HG03460 (cell line): ENCODE results near the gene PRRT1.
"Not testable (repeated sequence)": the region's sequence is repeated elsewhere in the genome, so short reads cannot be mapped to it uniquely, and the experiment has no call there.

ENCODE experiments used
- ATAC-seq: cut with Tn5 transposase; IDR thresholded peaks from one replicate; pipeline ENCODE4 v1.9.1; 2021; ENCODE audit not compliant: unreplicated experiment

The PRRT1 gene

DNA sequence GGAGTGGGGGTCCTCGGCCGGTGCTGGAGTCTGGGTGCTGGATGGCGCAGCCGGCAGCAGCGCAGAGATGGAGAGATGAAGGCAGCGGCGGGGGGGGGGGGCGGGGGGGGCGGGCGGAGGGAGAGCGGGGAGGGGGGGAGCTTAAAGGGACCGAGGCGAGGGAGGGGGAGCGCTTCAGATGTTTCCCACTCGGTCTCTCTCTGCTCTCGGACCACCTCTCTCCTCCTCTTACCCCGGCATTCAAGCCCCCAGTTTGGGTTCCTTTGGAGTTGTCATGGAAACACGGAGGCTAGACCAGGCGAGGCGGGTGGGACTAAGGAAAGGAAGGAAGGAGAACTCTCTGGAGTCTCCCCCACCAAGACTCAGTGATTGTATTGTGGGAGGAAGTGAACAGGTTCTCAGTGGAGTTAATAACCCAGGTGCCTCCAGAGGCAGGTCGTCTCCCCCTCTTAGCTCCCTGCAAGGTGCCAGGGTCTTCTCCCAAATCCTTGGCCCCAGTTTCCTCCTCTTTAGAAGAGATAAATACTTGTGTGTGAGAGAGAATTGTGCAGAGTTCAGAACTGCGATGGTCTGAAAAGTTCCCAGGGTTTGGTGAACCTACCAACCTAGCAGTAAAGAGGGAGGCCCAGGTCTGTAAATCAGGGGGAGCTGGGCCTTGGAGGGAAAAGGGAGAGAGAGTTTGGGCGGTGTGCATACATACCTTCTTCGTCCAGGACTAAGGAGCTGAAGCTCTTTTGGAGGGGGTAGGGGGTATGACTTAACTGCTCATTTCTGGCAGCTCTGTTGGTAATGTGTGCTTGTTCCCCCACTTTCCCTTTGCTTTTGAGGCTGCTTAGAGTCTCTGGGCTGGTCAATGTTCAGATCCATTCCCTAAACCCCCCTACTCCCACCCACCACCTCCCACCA is at the start of gene PRRT1:
TSS of gene PRRT1 (minus strand) at position 77 of the 906 bp plus-strand sequence. CDS start 112 bp downstream, outside the sequence.
- no peak for ATAC-seq

DNA sequence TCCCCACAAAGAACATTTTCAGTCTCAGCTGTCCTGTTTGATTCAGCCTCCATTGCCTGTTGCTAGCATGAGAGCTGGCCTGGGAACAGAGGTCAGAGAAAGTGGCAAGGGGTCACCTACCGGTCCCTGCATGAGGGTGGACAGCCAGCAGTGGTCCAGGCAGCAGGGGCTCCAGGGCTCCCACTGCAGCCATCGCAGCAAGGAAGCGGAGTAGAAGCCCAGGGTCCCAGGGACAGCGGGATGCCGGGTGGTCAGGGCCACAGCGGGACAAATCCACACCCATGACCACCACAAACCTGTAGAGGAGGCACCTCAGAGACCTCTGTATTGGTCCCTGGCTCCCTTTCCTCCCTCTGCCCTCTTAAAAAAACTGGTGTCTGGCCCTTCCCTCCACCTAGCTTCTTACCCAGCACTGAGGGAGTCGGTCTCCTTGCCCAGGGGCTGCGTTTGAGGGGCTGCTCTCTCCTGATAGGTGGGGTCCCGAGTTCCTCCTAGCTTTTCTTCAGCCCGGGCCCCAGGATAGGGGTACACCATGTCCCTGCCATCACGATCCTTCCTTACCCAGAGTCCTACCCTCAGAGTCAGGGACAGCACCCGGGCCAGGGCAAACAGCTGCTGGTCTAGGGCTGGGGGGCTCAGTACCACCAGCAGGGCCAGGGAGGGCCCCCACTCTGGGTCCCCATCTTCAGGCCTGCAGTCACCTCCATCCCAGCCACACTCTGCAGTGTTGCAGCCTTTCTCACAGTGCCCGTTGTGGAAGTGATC is 49.2 kb upstream of the PRRT1 start:
- ATAC-seq = no peak

DNA sequence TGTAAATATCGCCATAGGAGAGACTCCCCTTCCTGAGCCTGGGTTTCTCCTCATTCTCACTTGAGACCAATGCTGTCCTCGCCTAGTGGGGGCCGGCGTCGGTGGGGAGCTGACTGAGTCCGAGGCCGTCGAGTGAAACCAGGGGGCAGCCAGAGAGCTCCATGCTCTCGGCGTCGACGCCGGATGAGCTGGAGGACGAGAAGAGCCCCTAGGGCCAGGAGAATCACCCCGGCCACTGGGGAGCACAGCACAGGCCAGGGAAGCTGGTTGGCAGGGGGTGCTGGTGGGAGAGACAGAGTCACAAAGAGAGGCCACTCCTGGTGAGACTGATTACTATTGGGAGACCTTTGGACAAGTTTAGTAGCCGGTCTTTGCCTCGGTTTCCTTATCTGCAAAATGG is 47.1 kb upstream of the PRRT1 start:
- no peak for ATAC-seq

DNA sequence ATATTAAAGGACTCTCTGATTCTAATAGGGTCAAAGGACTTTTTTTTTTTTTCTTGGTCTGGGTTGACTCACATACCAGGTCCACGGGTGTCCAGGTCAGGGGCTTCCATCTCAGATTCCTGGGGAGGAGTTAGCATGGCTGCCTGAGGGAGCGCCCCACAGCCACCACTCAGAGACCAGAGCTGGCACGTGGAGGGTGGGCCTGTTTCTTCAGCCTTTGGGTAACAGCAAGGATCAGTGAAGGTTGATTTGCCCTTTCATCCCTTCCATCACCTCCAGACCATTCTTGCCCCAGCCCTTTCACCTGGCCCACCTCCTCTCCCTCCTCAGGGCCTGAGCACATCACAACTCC is 46.6 kb upstream of the PRRT1 start:
- ATAC-seq = no peak

DNA sequence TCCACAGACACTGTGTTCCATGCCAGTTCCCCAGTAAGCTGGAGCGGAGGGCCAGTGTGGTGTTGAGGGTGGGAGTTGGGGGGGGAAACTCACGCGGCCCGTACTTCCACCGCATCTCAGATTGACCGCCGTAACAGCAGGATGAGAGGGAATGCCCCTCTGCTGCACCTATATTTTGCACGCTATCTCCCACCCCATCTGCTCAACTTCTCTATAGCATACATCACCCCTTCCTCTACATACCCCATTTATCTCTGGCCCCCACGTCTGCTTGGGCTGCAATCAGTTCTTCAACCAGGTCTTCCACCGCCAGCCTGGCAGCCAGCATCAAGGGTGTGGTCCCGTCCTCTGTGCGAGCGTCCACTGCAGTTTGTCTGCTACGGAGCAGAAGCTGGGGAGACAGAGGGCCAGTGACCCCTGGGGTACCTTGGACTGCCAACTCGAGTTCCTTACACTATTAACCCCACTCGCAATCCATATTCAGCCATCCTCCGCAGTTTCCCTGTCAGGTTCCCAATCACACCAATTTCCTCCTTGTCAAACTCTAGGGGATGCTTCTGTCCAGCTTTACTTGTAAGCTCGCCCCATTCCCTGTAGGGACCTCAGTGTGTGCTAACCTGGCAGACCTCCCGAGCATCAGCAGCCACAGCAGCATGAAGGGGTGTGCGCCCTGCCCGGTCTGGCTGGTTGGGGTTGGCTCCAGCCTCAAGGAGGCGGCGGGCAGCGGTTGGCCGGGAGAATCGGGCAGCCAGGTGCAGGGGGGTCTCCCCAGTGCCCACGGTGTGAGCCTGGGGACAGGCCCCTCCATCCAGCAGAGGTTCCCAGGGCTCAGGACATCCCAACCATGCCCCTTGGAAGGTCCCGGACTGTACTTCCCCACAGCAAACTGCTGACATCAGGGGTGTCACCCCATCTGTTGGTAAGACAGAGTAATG is 45.2 kb upstream of the PRRT1 start:
- no peak for ATAC-seq

DNA sequence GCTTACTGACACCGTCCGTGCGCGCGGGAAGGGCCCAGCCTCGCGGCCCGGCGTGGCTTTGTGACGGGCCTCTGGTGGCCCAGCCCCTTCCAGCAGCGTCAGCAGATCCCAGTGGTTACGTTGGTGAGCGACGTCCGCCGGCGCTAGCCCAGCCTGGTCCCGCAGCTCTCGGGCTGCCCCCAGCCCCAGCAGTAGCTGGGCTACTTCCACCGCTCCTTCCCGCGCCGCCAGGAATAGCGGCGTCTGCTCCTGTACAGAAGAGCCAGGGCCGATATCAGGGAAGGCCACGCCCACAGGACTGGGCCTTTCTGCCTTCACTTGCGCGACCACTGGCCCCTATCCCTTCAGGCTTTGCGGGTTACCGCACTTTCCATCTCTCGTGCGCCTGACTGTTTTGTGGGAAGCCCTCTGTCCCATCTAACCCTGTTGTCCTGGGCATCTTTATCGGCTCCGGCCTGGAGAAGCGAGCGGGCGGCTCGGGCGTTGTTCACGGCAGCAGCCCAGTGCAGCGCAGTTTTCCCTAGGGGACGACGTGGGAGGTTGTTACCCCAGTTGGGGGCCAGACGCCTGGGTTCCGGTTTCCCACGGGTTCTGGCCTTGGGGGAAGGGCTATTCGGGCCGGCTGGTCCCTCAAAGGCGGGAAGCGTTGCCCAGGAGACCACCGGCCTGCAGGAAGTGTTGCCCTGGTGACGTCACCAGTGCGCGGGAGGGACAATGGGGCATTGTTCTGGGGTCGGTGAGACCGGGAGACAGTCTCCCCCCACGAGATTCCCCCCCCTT is 44.4 kb upstream of the PRRT1 start:
- peak; percentile 68 for ATAC-seq

DNA sequence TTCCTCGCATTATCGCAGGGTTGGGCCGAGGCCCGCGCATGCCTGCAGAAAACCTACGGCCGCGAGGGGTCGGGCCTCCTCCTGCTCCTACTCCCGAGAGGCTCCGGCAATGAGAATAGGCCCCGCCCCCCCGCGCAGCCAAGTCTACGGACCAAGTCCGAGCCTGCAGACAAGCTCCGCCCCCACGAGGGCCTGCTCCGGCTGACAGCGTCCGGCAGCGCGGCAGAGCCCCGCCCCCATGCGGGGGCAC is 43.8 kb upstream of the PRRT1 start:
- ATAC-seq = no peak

DNA sequence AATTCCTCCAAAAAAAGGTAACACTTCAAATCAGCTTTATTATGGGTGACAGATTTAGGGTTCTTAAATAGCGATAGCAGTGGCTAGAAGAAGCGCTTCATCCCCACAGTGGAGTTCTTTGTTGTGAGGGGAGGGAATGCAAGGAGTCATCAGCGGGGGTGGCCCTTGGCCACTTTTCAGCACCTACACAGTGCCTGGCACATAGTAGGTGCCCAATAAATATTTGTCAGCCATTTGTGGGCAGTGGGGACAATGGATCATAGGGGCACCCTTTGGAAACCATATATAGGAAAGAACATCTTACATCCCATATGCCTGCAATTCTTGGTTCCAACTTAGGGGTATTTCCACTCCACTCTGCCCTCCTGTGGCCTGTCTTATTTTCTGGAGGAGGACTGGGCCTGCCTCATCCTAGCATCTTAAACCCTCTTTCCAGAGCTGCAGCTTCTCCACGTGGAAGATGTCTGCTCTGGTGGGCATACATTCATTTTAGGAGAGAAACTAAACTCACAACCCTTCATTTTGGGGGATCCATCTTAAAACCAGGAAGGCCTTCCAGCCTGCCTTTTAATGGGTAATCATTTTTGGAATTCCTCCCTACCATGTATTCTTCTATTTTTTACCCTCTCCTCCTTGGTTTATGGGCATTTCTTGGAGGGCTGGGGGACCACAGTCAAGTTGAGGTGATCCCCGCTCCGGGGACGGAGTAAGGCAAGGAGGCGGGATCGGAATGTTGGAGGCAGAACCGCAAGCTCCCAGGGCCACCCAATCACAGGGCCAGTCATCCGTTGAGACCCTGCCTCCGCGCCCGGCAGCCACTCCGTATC is 43.3 kb upstream of the PRRT1 start:
- peak; percentile 65 for ATAC-seq

DNA sequence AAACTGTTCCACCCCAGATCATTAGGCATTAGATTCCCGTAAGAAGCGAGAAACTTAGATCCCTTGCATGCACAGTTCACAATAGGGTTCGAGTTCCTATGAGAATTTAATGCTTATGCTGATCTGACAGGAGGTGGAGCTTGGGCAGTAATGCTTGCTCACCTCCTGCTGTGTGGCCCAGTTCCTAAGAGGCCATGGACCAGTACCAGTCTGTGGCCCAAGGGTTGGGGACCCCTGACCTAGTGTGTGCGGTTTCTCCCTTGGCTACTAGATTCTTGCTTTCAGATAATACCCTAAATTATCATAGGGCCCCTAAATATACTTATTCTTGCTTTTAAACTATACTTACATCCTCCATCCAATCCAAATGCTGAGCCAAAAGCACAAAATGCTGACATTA is 42.6 kb upstream of the PRRT1 start:
- no peak for ATAC-seq

DNA sequence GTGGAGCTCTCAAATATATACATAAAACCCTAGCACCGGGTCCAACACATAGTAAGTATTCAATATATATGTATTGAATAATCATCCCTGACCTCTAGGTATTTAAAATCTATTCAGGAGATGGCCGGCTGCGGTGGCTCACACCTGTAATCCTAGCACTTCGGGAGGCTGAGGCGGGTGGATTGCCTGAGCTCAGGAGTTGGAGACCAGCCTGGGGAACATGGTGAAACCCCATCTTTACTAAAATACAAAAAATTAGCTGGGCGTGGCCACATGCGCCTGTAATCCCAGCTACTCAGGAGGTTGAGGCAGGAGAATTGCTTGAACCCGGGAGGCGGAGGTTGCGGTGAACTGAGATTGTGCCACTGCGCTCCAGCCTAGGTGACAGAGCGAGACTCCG is 41.4 kb upstream of the PRRT1 start:
- ATAC-seq = not testable (repeated sequence)

DNA sequence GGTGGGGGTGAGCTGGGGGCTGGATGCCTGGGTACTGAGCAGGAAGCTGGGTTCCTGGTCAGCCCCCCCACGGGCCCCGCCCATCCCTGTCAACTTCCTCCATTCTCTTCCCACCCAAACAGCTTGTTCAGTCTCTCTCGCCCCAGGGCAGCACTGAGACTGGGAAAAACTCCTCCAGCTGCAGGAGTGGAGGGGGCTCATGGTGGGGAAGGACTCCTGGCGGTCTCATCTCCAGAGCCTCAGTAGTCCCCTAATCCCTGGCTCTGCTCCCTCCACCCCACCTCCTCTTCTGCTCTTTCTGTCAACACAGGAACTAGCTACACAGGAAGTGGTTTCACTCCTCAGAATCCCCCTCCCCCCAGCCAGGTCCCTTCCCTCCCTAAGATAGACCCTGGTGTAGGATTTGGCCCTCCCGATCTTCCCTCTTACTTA is 40.9 kb upstream of the PRRT1 start, which contains the start of gene GPSM3:
TSS of gene GPSM3 (minus strand) at position 36 of the 432 bp plus-strand sequence. CDS start 130 bp downstream, outside the sequence.
- ATAC-seq = no peak

DNA sequence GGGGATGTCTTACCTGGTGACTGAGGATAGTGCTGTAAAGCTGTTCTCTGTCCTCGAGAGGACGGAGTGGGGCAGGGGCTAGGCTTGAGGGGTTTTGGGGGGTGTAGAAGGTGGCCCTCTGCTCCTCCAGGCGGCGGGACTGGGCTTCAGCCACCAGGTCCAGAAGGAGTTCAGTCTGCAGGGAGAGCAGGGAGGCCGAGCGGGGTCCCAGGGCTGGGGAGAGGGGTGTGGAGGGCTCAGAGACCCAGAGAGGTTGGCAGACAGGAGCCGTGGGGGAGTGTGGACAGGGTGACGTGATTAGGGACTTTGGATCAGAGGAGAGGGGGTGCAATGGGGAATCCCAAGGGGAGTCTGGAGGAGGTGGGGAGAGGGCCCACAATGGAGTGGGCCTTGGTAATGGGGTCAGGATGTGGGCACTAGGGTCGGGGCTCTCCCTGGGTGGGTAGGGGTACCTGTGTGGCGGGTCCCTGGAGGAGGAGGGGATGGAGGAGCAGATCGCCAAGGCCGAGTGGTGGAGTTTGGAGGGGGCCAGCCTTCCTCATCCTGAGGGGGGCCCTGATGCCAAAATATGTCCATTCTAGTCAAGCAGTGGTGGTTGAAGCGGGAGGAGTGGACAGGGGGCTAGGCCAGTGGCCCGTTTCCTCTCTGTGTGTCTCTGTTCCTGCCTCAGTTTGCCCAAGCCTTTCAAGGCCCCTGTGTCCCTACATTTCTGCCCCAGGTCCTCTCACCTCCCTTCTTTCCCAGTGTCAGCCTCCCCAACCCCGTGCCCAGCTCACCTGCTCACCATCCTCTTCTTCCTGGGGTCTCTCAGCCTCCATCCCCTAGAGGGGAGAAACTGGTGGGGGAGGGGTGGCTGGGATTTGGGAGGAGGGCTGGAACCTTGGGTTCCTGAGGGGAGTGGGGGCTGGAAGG is 40.2 kb upstream of the PRRT1 start:
- ATAC-seq = no peak

DNA sequence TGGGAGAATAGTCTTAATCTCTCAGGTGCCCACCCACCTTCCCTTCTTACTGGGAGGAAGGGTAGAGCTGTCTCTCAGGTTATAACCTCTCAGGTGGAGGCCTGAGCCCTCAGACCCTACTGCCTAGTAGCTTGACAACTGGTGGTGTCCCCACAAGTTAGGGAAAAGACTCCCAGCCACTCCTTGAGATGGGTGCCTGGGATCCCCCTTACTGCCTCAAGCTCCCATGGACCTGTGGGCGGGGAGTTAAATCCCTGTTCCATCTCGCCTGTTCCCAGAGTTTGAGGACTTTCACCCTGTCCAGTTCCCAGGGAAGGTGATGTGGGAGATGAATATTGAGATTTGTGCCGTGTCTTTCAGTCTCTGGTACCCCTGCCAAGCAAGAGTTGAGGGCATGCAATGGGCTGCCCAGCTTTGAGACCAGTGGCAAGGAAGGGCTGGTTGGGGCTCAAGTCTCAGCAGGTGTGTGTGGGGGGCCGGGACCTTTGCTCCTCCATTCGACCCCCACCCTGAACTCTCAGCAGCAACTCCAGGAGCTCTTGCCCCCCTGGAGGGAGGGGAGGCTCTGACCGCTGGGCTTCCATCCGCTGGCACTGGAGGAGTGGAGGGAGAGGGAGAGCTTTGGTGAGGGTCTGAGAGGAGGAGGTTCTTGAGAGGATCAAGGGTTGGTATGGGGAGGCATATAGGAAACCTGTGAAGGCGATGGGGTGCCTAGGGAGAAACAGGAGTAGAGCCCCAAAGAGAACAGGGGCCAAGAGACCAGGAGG is 39.4 kb upstream of the PRRT1 start:
- no peak for ATAC-seq

DNA sequence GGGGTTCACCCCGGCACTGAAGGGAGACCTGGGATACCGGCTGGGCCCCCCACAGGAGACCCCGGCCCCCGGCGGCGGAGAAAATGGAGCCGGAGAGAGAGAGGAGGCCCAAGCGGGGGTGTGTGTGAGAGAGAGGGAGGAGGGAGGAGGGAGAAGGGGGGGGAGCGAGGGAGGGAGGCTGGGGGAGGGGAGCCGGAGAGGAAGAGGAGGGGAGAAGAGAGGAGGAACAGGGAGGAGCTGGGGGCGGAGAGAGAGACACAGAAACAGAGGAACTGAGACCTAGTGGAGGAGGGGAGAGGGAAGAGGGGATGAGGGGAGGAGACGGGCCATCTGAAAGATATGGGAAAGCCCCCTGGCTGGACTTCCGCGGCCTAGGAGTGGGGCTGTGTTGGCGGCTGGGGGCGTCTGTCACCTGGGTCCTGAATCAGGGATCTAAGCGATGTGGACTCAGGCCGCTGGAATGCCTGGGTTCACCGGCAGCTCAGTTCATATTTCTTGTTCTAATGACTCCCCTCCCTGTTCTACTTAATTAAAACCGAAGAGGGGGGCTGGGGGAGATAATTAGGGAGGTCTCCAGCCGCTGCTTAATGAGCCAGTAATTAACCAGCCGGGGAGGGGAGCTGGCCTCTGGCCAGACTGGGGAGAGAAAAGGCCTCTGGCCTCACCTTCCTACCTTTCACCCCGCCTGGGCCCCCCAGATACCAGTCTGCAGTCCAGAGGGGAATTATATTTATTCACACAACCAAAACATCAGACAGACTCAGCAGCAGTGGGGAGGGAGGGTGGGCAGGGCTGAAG is 38.5 kb upstream of the PRRT1 start, which contains the start of gene PBX2:
TSS of gene PBX2 (minus strand) at position 149 of the 798 bp plus-strand sequence. CDS start 287 bp downstream, outside the sequence.
- peak; percentile 59 for ATAC-seq

DNA sequence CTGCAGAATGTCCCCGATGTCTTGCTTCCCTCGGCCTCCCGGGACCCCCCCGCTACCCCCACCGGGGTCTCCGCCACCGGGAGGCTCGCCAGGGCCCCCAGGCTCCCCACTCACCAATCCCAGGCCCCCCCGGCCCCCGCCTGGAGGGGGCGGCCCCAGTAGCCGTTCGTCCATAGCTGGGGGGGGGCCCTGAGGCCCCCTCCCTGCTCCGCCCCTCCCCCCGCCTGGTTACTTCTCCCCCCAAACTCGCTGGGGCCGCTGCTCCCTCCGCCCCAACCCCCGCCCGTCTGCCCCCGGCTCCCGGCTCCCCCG is 38.0 kb upstream of the PRRT1 start:
- ATAC-seq = no peak

DNA sequence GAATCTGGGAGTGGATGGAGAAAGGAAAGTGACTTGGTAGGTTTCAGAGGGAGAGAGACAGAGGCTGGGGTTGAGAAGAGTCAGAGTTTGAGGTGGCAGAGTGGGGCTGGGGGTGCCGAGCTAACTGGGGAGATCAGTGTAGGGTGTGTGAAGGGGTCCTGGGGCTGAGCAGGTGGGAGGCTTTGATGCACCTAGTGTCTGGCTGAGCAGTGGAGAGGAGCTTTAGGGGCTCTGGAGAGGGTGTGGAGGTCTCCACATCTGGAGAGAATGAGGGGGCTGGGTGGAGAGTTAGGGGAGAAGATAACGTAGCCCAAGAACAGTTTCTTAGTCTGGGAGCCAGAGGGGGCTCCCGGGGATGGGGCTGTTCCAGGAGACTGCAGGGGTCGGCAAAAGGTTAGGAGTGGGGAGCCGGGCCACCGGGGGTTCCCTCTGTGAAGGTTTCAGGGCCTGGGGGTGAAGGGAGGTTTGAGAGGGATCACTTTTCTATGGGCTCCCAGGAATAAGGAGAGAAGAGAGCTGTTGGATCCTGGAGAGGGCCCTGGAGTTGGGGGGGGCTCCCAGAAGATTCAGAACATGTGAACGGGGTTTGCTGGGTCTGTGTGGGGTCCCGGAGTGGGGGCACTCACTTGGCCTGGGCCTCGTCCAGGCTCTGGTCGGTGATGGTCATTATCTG is 37.5 kb upstream of the PRRT1 start:
- ATAC-seq = no peak
